ENCODE data around the gene ENDOD1.
"Not testable (repeated sequence)": the region's sequence is repeated elsewhere in the genome, so short reads cannot be mapped to it uniquely, and the experiment has no call there.

Gene ENDOD1
- total RNA-seq: 22.7 to 28.8 (median 25.6) reads per million in 4 donors

- DNase-seq: peak; percentile 66 to 86 (median 76)
Observed at GRCh38 chr11:95089620-95090542, at the start of gene ENDOD1. TSS of gene ENDOD1 (plus strand) at chr11:95089846. CDS start at chr11:95089928, 82 bp downstream.

- DNase-seq: no peak
Observed at GRCh38 chr11:95042239-95042638, 47.4 kb upstream of the ENDOD1 start.

GRCh38 chr11:95042906-95043305 is 46.7 kb upstream of the ENDOD1 start:
- DNase-seq: no peak

GRCh38 chr11:95044010-95044409 is 45.6 kb upstream of the ENDOD1 start:
- DNase-seq: no peak

GRCh38 chr11:95045812-95046211 is 43.8 kb upstream of the ENDOD1 start:
- no peak for DNase-seq

GRCh38 chr11:95049122-95049521 is 40.5 kb upstream of the ENDOD1 start, which contains the start of gene KDM4F:
TSS of gene KDM4F (plus strand) at chr11:95049422.
- DNase-seq: not testable (repeated sequence)

- DNase-seq: no peak
Observed at GRCh38 chr11:95050595-95051202, 38.9 kb upstream of the ENDOD1 start.

- DNase-seq: no peak
Observed at GRCh38 chr11:95054356-95054755, 35.3 kb upstream of the ENDOD1 start.

GRCh38 chr11:95055283-95055897 is 34.3 kb upstream of the ENDOD1 start:
- DNase-seq: no peak

GRCh38 chr11:95057959-95058358 is 31.7 kb upstream of the ENDOD1 start:
- no peak for DNase-seq

- no peak for DNase-seq
Observed at GRCh38 chr11:95058621-95059020, 31.0 kb upstream of the ENDOD1 start.

GRCh38 chr11:95059046-95059445 is 30.6 kb upstream of the ENDOD1 start:
- no peak for DNase-seq

GRCh38 chr11:95065336-95065735 is 24.3 kb upstream of the ENDOD1 start:
- no peak for DNase-seq

GRCh38 chr11:95066716-95067038 is 23.0 kb upstream of the ENDOD1 start, which contains the start of gene SRSF8:
TSS of gene SRSF8 (plus strand) at chr11:95066919. CDS start at chr11:95067227, 308 bp downstream.
- DNase-seq: no peak

GRCh38 chr11:95067039-95067840 is 22.4 kb upstream of the ENDOD1 start:
- DNase-seq: peak; percentile 49 to 78 (median 67)

GRCh38 chr11:95067841-95068219 is 21.8 kb upstream of the ENDOD1 start:
- DNase-seq: no peak

- DNase-seq: peak; percentile 35 to 90 (median 54)
Observed at GRCh38 chr11:95068549-95068948, 21.1 kb upstream of the ENDOD1 start.

GRCh38 chr11:95070471-95070870 is 19.2 kb upstream of the ENDOD1 start:
- DNase-seq: no peak

- DNase-seq: no peak
Observed at GRCh38 chr11:95072948-95073347, 16.7 kb upstream of the ENDOD1 start.

GRCh38 chr11:95074792-95075563 is 14.7 kb upstream of the ENDOD1 start:
- no peak for DNase-seq

GRCh38 chr11:95076416-95076815 is 13.2 kb upstream of the ENDOD1 start:
- DNase-seq: no peak

GRCh38 chr11:95076981-95077380 is 12.7 kb upstream of the ENDOD1 start:
- no peak for DNase-seq

All from T-helper 1 cell (primary cell).